ENCODE measurements around the gene PARK7. TPM values are rescaled to one million over a fixed set of nuclear protein-coding genes. Genes with fewer than 3 reads are reported as not detected.

The PARK7 gene
- total and polyA plus RNA-seq, 4 donors: 140 to 392 (median 267) TPM

DNA sequence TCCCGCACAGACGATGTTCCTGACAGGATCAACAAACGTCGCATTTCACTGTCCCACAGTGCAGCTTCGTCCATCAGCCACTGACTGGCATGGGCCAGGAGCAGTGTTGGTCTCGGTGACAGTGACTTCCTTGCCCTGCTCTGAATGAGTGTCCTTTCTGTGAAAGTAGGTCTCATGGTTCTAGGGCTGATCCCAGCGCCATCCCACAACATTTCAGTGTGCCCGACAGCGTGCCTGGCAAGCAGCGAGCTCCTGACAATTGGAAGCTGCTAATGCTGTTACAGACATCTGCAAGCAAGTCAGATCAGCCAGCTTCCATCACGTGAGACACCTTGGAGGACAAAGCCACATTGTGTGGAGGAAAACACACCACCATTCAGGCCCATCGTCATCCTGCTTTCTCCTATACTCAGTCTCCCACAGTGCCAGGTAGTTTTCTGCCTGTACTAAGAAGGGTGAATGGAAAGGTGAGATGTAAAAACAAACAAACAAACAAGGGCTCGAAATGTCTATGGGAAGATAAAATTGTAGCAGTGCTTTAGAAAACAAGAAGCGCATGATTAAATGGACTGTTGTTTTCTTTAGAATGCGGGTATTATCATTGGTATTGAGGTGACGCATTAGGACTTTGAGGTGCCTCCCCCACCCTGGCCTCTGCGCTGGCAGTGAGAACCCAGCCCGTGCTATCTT, 42.7 kb downstream of the PARK7 start:
- TF ChIP-seq, protein P1, sequence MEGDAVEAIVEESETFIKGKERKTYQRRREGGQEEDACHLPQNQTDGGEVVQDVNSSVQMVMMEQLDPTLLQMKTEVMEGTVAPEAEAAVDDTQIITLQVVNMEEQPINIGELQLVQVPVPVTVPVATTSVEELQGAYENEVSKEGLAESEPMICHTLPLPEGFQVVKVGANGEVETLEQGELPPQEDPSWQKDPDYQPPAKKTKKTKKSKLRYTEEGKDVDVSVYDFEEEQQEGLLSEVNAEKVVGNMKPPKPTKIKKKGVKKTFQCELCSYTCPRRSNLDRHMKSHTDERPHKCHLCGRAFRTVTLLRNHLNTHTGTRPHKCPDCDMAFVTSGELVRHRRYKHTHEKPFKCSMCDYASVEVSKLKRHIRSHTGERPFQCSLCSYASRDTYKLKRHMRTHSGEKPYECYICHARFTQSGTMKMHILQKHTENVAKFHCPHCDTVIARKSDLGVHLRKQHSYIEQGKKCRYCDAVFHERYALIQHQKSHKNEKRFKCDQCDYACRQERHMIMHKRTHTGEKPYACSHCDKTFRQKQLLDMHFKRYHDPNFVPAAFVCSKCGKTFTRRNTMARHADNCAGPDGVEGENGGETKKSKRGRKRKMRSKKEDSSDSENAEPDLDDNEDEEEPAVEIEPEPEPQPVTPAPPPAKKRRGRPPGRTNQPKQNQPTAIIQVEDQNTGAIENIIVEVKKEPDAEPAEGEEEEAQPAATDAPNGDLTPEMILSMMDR (IDR thresholded peaks at IDR 0.05; ENCODE audit: control extremely low read depth, extremely low read depth): no peak
- DNase-seq (no peak), ATAC-seq (ENCODE audit: insufficient read depth, low FRiP score) (no peak)
- 66 to 80% methylated on average over 18 of the region's 18 CpGs for WGBS, 2 donors
- no peak overlapping the region for H3K9ac ChIP-seq (ENCODE audit: insufficient read depth in 1 of 2, low read length in 2 of 2)
- no peaks in the 10 kb centered on the region for H3K27me3 ChIP-seq (ENCODE audit: control insufficient read depth in 3 of 3, insufficient read depth in 3 of 3, low read length in 2 of 3)
- H3K4me1 ChIP-seq (ENCODE audit: control insufficient read depth in 5 of 5, insufficient read depth in 5 of 5, low read length in 5 of 5): peaks cover 0 to 15% (median 9%) of the 10 kb centered on the region in 5 donors
- no peaks in the 10 kb centered on the region for H3K9me3 ChIP-seq (ENCODE audit: control insufficient read depth in 4 of 4, insufficient read depth in 3 of 4, low read length in 3 of 4)
- H3K4me3 ChIP-seq: no peak overlapping the region
- peak overlapping the region; percentile 87 to 88 for H3K27ac ChIP-seq (ENCODE audit: low read depth in 1 of 2, low read length in 1 of 2)
- H3K36me3 ChIP-seq (ENCODE audit: control insufficient read depth in 4 of 4, insufficient read depth in 4 of 4, low read length in 4 of 4): no peaks in the 10 kb centered on the region

- TF ChIP-seq, protein P1 (IDR thresholded peaks at IDR 0.05; ENCODE audit: control extremely low read depth, extremely low read depth): no peak
- H3K36me3 ChIP-seq (ENCODE audit: control insufficient read depth in 4 of 4, insufficient read depth in 4 of 4, low read length in 4 of 4): peaks cover 0 to 1% (median 0%) of the 10 kb centered on the region in 4 donors
- ATAC-seq (ENCODE audit: insufficient read depth, low FRiP score) (peak; percentile 86), DNase-seq (peak; percentile 70 to 86 (median 80))
- peak overlapping the region; percentile 87 to 88 for H3K27ac ChIP-seq (ENCODE audit: low read depth in 1 of 2, low read length in 1 of 2)
- no peak overlapping the region for H3K4me3 ChIP-seq
- H3K9me3 ChIP-seq (ENCODE audit: control insufficient read depth in 4 of 4, insufficient read depth in 3 of 4, low read length in 3 of 4): no peaks in the 10 kb centered on the region
- H3K9ac ChIP-seq (ENCODE audit: insufficient read depth in 1 of 2, low read length in 2 of 2): peak overlapping the region in 1 of 2 donors; percentile 49
- peaks cover 0 to 15% (median 9%) of the 10 kb centered on the region in 5 donors for H3K4me1 ChIP-seq (ENCODE audit: control insufficient read depth in 5 of 5, insufficient read depth in 5 of 5, low read length in 5 of 5)
- WGBS, 2 donors: 29 to 50% methylated on average over 17 of the region's 17 CpGs
- H3K27me3 ChIP-seq (ENCODE audit: control insufficient read depth in 3 of 3, insufficient read depth in 3 of 3, low read length in 2 of 3): no peaks in the 10 kb centered on the region
Observed at GRCh38 chr1:8004803-8005573, 43.5 kb downstream of the PARK7 start.

DNA sequence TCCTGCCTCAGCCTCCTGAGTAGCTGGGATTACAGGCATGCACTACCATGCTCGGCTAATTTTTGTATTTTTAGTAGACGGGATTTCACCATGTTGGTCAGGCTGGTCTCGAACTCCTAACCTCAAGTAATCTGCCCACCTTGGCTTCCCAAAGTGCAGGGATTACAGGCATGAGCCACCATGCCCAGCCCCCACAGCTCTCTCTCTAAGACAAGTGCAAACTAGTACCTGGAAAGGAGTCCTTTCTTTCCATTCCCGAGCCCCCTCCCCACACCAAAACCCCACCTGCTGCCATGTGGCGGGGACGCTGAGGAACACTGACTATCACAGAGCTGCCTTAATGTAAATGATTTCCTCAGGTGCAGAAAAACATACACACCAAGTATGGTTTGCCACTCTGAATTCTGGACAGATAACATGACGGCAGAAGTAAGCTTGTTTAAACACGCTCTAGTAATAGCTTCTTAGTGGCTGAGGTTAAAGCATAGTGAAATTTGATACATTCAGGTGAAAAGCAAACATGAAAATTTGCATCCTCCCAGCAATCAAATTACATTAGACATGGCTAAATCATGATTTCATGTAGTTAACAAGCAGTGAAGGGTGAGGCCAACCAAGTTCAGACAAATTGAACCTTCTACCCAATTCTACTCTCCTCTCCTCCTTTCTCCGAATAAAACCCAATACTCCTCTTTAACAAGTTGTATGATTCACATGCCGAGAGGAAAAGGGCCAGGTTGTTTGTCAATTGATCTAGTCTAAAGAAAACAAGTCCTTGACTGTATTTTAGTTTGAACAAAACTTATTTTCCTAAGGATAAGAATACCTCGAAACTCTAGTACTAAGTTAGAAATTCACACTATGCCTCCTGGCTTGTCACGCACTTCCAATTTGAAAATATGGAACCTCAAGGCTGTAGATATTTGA, 44.8 kb downstream of the PARK7 start:
- ATAC-seq (ENCODE audit: insufficient read depth, low FRiP score) (no peak), DNase-seq (peak in 2 of 3 donors; percentile 27 to 53)
- Histone ChIP-seq H3K27me3 (ENCODE audit: control insufficient read depth in 3 of 3, insufficient read depth in 3 of 3, low read length in 2 of 3) (no peaks in the 10 kb centered on the region), H3K27ac (ENCODE audit: low read depth in 1 of 2, low read length in 1 of 2) (peak overlapping the region; percentile 87 to 88), H3K36me3 (ENCODE audit: control insufficient read depth in 4 of 4, insufficient read depth in 4 of 4, low read length in 4 of 4) (peaks cover 0 to 3% (median 1%) of the 10 kb centered on the region in 4 donors), H3K4me3 (no peak overlapping the region), H3K9ac (ENCODE audit: insufficient read depth in 1 of 2, low read length in 2 of 2) (no peak overlapping the region), H3K4me1 (ENCODE audit: control insufficient read depth in 5 of 5, insufficient read depth in 5 of 5, low read length in 5 of 5) (peaks cover 0 to 15% (median 9%) of the 10 kb centered on the region in 5 donors), H3K9me3 (ENCODE audit: control insufficient read depth in 4 of 4, insufficient read depth in 3 of 4, low read length in 3 of 4) (no peaks in the 10 kb centered on the region)
- TF ChIP-seq, protein P1 (IDR thresholded peaks at IDR 0.05; ENCODE audit: control extremely low read depth, extremely low read depth): no peak
- WGBS, 2 donors: 82 to 90% methylated on average over 12 of the region's 12 CpGs

All from lung (tissue), 12 donors.